Activated CD4-positive, CD25-positive, alpha-beta regulatory T cell treated with anti-CD3 and anti-CD28 coated beads, Interleukin-2, amount 50 U/mL, for 24 hours (primary cell): Measurements from ENCODE around the gene TIGIT.

Source experiments
- ATAC-seq, 2 donors: fragments of 150-1000 bp; cut with Tn5 transposase; one replicate each; pipeline ENCODE4 v1.10.0; 2021; ENCODE audit warnings: mild to moderate bottlenecking in 1 of 2, moderate library complexity in 1 of 2

Gene TIGIT

GRCh38 chr3:114313426-114313825 is 19.6 kb downstream of the TIGIT start:
- ATAC-seq, result no peak

- no peak for ATAC-seq
Observed at GRCh38 chr3:114314282-114314681, 20.5 kb downstream of the TIGIT start.

GRCh38 chr3:114318295-114318694 is 24.5 kb downstream of the TIGIT start:
- peak; percentile 38 to 44 for ATAC-seq

- no peak for ATAC-seq
Observed at GRCh38 chr3:114319453-114319852, 25.6 kb downstream of the TIGIT start.

GRCh38 chr3:114320246-114320645 is 26.4 kb downstream of the TIGIT start:
- ATAC-seq, result no peak

- peak; percentile 62 to 70 for ATAC-seq
Observed at GRCh38 chr3:114323546-114324254, 29.9 kb downstream of the TIGIT start.

- ATAC-seq, result peak; percentile 9 to 12
Observed at GRCh38 chr3:114327665-114328064, 33.8 kb downstream of the TIGIT start.

GRCh38 chr3:114328345-114328744 is 34.5 kb downstream of the TIGIT start:
- ATAC-seq, result peak; percentile 25 to 27

- ATAC-seq, result peak in 1 of 2 donors; percentile 11
Observed at GRCh38 chr3:114329823-114330222, 36.0 kb downstream of the TIGIT start.

- ATAC-seq, result no peak
Observed at GRCh38 chr3:114331007-114331406, 37.2 kb downstream of the TIGIT start.

- peak; percentile 50 to 54 for ATAC-seq
Observed at GRCh38 chr3:114331710-114332109, 37.9 kb downstream of the TIGIT start.

- peak; percentile 47 to 52 for ATAC-seq
Observed at GRCh38 chr3:114332342-114333179, 38.7 kb downstream of the TIGIT start.

GRCh38 chr3:114333180-114333922 is 39.5 kb downstream of the TIGIT start:
- ATAC-seq, result peak in 1 of 2 donors; percentile 10

- no peak for ATAC-seq
Observed at GRCh38 chr3:114333923-114334240, 40.1 kb downstream of the TIGIT start.

- ATAC-seq, result no peak
Observed at GRCh38 chr3:114336122-114336697, 42.4 kb downstream of the TIGIT start.

GRCh38 chr3:114336857-114337256 is 43.0 kb downstream of the TIGIT start:
- ATAC-seq, result no peak

GRCh38 chr3:114338651-114339357 is 45.0 kb downstream of the TIGIT start:
- peak; percentile 33 to 48 for ATAC-seq

GRCh38 chr3:114344492-114344891 is 50.7 kb downstream of the TIGIT start:
- ATAC-seq, result peak; percentile 68 to 71

- no peak for ATAC-seq
Observed at GRCh38 chr3:114350271-114350670, 56.4 kb downstream of the TIGIT start.

- no peak for ATAC-seq
Observed at GRCh38 chr3:114350690-114351089, 56.9 kb downstream of the TIGIT start.

- ATAC-seq, result no peak
Observed at GRCh38 chr3:114351123-114351821, 57.4 kb downstream of the TIGIT start.

GRCh38 chr3:114351822-114352145 is 58.0 kb downstream of the TIGIT start:
- ATAC-seq, result no peak
